ENCODE data around the gene CAMK1D. TPM values are rescaled to one million over a fixed set of nuclear protein-coding genes. Genes with fewer than 3 reads are reported as not detected.

Gene CAMK1D
- polyA plus RNA-seq, 1 experiment: 8.2 TPM

DNA sequence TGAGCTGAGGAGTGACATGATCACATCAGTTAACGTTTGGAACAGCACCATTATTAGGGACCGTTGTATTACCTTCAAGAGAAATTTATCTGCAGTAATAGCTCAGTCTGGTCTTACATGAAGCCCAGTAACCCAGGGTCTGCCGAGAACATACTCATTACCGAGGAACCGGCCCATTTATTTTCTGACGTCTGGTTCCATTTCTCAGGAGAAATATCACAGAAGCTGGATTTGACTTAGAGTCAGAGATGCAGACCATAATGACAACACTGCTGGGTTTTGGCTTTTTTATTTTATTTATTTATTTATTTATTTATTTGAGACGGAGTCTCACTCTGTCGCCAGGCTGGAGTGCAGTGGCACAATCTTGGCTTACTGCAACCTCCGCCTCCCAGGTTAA lies 489.0 kb downstream of the CAMK1D start:
- H3K4me3 ChIP-seq (ENCODE audit: low read depth, low read length): no peak overlapping the region
- ChIA-PET POLR2A (no interaction called here), CTCF (no interaction called here)
- peaks cover 12% of the 10 kb centered on the region for H3K27me3 ChIP-seq (ENCODE audit: control insufficient read depth, insufficient read depth, low read length)
- no peak overlapping the region for H3K27ac ChIP-seq (ENCODE audit: low read depth, low read length)
- no peak for DNase-seq (ENCODE audit: low read depth, low spot score)
- no peaks in the 10 kb centered on the region; the same call in 1 of the 2 replicates for H3K9me3 ChIP-seq (ENCODE audit: control insufficient read depth, insufficient read depth, low read length)
- TF ChIP-seq, protein P1, sequence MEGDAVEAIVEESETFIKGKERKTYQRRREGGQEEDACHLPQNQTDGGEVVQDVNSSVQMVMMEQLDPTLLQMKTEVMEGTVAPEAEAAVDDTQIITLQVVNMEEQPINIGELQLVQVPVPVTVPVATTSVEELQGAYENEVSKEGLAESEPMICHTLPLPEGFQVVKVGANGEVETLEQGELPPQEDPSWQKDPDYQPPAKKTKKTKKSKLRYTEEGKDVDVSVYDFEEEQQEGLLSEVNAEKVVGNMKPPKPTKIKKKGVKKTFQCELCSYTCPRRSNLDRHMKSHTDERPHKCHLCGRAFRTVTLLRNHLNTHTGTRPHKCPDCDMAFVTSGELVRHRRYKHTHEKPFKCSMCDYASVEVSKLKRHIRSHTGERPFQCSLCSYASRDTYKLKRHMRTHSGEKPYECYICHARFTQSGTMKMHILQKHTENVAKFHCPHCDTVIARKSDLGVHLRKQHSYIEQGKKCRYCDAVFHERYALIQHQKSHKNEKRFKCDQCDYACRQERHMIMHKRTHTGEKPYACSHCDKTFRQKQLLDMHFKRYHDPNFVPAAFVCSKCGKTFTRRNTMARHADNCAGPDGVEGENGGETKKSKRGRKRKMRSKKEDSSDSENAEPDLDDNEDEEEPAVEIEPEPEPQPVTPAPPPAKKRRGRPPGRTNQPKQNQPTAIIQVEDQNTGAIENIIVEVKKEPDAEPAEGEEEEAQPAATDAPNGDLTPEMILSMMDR (IDR thresholded peaks at IDR 0.05; ENCODE audit: low read depth, low read length): no peak

DNA sequence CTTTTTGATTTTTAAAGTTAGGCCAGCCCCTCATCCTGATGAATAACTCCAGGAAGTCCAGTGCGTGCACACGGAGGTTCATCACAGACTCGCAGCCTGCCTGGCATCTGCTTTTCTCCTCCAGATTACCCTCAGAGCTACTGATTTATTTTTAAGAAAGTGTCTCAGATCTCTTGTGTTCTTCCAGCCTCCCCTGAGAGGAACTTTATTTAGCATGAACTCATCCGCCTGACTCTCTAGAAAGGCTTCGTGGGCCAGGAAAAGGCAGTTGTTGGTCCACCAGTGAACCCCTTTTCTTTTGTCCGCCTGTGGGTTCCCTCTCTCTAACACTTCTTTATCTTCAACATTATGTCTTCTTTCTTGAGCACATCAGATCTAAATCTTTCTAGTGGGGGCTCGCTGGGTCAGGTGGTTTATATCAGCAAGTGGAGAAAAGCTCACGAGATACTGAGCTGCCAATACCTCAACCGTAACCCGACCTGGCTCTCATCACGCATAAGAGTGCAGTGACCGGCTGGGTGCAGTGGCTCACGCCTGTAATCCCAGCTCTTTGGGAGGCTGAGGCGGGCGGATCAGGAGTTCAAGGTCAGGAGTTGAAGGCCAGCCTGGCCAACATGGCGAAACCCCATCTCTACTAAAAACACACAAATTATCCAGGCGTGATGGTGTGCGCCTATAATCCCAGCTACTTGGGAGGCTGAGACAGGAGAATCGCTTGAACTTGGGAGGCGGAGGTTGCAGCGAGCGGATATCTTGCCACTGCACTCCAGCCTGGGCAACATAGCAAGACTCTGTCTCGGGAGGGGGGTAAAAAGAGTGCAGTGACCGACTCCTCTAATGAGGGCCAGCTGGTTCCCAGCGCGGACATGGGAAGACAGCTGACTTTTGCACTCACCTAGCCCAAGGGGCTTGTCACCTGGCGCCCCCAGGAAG lies 489.9 kb downstream of the CAMK1D start:
- POLR2A ChIA-PET: no interaction called here

DNA sequence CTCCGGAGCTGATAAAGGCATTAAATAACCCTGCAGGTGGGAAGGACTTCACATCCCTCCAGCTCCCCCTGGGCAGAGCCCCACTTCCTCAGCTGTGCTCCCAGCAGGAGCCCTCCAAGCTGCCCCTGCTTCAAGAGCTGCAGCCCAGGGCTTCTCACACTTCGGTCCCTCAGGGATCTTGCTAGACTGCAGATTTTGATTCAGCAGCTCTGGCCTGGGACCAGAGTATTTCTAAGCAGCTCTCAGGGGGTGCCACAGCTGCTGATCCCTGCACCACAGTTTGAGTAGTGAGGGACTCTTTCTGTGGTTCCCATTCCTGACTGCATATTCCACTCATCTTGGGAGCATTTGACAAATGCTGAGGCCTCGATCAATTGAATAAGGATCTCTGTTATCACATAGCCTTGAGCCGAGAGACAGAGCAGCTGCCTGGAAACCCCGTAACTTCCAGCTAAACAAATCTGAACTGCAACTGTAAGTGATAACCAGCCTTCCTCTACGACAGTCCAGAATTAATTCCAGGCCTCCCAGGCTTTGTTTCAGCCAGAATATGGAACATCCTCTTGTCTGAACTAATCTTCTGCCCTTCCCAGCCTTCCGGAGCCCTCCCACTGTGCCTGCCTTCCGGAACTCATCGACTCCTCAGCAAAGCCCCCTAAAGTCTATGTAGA lies 490.7 kb downstream of the CAMK1D start:
- POLR2A ChIA-PET: no interaction called here
- Histone ChIP-seq H3K27me3 (ENCODE audit: control insufficient read depth, insufficient read depth, low read length) (peaks cover 7% of the 10 kb centered on the region), H3K27ac (ENCODE audit: low read depth, low read length) (no peak overlapping the region), H3K4me3 (ENCODE audit: low read depth, low read length) (no peak overlapping the region), H3K9me3 (ENCODE audit: control insufficient read depth, insufficient read depth, low read length) (no peaks in the 10 kb centered on the region; the same call in 1 of the 2 replicates)
- no peak for DNase-seq (ENCODE audit: low read depth, low spot score)
- TF ChIP-seq, protein P1 (IDR thresholded peaks at IDR 0.05; ENCODE audit: low read depth, low read length): no peak
- CTCF ChIA-PET: interaction anchor here (0.9 kb wide), 1 partner anchor 58 kb away, joined by 3 read pairs; no protein-coding TSS in a partner anchor

More for the DNA sequence above, 489.9 kb downstream of the CAMK1D start:
- TF ChIP-seq, protein P1 (IDR thresholded peaks at IDR 0.05; ENCODE audit: low read depth, low read length): no peak
- no peak overlapping the region for H3K27ac ChIP-seq (ENCODE audit: low read depth, low read length)
- H3K27me3 ChIP-seq (ENCODE audit: control insufficient read depth, insufficient read depth, low read length): peaks cover 7% of the 10 kb centered on the region
- DNase-seq (ENCODE audit: low read depth, low spot score): no peak
- CTCF ChIA-PET: interaction anchor here (0.9 kb wide), 1 partner anchor 57 kb away, joined by 3 read pairs; no protein-coding TSS in a partner anchor
- no peaks in the 10 kb centered on the region; the same call in 1 of the 2 replicates for H3K9me3 ChIP-seq (ENCODE audit: control insufficient read depth, insufficient read depth, low read length)
- no peak overlapping the region for H3K4me3 ChIP-seq (ENCODE audit: low read depth, low read length)

DNA sequence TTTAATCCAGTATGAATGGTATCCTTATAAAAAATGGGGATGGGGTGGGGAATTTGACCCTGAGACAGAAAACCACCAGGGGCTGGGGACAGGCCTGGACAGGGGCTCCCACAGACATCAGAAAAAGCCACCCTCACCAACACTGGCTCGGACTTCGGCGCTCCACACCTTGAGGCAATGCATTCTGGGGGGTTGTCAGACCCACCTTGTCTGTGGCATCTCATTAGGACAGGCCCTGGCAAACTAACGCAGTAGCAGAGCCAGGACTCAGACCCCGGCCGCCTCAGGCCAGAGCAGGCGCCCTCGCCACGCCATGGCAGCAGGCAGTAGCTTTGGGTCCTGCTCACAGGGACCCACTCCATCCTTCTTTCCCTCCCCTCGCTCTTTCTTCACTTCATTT lies 492.1 kb downstream of the CAMK1D start:
- H3K4me3 ChIP-seq (ENCODE audit: low read depth, low read length): no peak overlapping the region
- H3K9me3 ChIP-seq (ENCODE audit: control insufficient read depth, insufficient read depth, low read length): no peaks in the 10 kb centered on the region; the same call in 1 of the 2 replicates
- no peak overlapping the region for H3K27ac ChIP-seq (ENCODE audit: low read depth, low read length)
- POLR2A ChIA-PET: no interaction called here
- H3K27me3 ChIP-seq (ENCODE audit: control insufficient read depth, insufficient read depth, low read length): peaks cover 3% of the 10 kb centered on the region
- CTCF ChIA-PET: interaction anchor here (0.5 kb wide), 1 partner anchor 13 kb away, joined by 3 read pairs; no protein-coding TSS in a partner anchor
- no peak for DNase-seq (ENCODE audit: low read depth, low spot score)
- TF ChIP-seq, protein P1 (IDR thresholded peaks at IDR 0.05; ENCODE audit: low read depth, low read length): no peak

All from AG04450 (cell line).